GM18499 (cell line): ENCODE data around the gene NLE1.
"Not testable (repeated sequence)": the region's sequence is repeated elsewhere in the genome, so short reads cannot be mapped to it uniquely, and the experiment has no call there.

ENCODE experiments used
- ATAC-seq: cut with Tn5 transposase; IDR thresholded peaks from one replicate; pipeline ENCODE4 v1.9.1; 2021; ENCODE audit warnings: moderate number of reproducible peaks; ENCODE audit not compliant: insufficient read depth, unreplicated experiment

NLE1 gene

DNA sequence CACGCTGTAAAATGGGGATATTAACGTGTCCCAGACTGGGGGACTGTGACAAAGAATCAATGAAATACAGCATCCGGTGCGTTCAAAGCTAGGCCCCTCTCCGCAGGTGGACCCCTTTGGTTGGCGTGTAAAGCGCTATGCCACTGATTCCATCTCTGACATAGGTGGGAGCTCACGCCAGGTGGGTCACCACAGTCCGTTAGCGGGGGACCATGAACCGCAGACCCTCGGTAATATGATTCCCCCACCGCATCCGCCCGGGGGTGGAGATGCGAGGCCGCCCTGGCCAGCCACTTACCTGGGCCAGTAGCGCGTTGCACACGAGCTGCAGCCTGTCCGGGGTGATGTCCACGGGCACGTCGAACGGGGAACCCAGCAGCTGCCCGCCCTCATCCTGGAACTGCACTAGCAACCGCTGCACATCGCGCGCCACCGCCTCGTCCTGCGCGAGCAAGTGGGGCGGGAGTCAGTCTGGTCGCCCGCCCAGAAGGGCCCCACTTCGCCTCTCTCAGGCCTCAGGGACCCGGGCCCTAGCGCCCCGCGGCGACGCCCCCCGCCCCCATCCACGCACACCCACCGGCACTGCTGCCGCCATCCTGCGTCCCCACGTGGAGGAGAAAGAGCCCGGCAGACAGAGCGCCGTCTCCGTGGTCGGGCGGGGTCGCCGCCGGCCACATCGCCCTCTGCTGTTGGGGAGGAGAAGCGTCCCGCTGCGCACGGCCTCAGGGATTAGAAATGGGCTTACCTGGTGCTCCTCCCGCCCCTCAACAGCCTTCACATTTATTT lies at the start of gene NLE1:
Gene NLE1 (minus strand): TSS at position 623 of the 786 bp plus-strand sequence. CDS start 28 bp downstream, at position 595.
- no peak for ATAC-seq

DNA sequence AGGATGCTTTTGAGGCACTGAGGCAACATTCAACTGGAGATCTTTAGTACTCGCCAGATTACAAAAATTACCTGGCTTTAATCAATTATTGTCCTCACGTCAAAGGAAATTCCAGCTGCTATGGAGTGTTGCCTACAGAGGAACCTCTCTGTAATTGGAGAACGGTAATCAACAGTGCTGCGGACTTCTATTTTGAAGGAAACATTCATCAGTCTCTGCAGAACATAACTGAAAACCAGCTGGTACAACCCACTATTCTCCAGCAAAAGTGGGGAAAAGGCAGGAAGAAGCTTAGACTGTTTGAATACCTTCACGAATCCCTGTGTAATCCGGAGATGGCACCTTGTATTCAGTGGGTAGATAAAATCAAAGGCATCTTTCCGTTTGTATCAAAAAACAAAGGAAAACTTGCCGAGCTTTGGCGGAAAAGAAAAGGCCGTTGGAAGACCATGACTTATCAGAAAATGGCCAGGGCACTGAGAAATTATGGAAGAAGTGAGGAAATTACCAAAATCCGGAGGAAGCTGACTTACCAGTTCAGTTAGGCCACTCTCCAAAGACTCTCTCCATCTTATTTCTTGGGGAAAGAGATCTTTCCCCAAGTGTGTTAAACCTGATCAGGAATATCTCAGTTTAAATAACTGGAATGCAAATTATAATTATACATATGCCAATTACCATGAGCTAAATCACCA lies 49.0 kb upstream of the NLE1 start:
- no peak for ATAC-seq

DNA sequence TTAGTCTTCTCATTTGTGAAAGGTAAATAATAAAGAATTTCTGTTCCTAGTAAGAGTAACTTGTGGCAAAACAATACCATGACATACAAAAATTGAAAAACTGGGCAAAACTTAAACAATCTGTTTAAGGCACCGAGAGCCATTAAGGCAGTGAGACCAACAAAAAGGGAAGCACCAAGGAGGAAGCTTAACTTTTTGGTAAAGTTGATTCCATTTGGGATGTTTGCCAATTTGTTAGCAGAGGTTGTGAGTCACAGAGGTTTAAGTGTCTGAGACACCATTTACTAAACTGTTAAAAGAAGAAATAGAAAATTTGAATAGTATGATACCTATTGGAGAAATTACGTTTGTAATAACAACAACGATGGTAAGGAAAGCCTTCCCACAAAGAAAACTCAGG lies 47.2 kb upstream of the NLE1 start:
- no peak for ATAC-seq

DNA sequence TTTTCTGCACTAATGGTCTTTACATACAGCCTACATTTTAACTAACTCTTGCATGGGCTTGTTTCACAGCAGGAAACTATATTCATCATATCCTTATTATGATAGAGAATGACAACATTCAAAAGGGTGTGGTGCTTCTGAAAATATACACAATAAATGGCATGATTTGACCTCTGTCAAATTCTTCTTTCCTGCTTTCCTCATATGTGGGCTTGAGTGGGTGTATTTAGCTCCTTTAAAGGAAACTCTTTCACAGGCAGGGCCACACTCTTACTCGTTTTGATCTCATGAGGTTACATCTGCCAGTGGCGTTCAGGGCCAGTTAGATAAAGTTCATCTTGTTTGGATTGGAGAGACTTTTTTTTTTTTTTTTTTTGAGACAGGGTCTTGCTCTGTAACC lies 46.0 kb upstream of the NLE1 start:
- ATAC-seq: no peak

DNA sequence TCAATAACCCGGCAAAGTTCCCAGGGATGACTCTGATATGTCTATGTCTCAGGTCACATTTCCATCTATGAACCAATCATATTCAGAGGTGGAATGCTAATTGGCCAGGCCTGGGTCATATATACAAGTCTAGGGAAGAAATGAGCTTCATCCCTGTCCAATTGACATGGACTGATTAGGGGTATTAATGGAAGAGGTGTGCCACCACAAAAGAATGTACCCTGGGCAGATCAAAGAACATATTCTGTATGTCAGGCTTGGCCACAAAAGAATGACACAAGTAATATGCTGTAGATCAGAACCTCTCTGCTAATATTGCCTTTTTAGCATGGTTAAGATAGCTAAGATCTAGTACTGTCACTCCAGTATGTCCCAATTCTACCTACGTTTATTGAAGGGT lies 45.4 kb upstream of the NLE1 start:
- no peak for ATAC-seq

DNA sequence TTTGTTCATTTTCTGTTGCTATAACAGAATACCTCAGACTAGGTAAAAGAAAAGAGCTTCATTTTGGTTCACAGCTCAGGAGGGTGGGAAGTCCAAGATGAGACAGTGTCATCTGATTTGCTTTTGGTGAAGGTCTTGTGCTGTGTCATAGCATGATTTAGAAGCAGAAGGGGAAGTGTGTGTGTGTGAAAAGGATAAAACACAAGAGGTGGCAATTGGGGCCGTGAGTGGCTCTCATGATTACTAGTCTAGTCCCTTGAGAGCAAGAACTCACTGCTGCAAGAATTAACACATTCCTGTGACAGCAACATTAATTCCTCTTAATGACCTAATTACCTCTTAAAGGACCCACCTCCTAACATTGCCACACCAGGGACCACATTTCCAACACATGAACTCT lies 43.7 kb upstream of the NLE1 start:
- no peak for ATAC-seq

DNA sequence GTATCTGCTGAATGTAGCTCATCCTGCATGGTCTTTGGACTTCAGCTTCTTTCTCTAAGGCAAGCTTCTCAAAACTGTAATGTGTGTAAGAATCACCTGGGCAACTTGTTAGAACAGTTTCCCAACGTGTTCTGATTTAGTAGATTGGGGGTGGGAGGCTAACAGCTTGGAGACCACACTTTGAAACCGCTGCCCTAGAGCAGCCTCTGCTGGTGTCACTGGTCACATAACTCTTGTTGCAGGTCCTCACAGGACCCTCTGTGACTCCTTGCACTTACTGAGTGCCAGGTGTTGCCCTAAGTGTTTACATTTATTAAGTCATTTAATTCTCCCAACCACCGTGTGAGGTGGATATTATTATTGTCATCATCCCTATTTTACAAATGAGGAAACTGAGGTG lies 42.2 kb upstream of the NLE1 start:
- ATAC-seq: no peak

DNA sequence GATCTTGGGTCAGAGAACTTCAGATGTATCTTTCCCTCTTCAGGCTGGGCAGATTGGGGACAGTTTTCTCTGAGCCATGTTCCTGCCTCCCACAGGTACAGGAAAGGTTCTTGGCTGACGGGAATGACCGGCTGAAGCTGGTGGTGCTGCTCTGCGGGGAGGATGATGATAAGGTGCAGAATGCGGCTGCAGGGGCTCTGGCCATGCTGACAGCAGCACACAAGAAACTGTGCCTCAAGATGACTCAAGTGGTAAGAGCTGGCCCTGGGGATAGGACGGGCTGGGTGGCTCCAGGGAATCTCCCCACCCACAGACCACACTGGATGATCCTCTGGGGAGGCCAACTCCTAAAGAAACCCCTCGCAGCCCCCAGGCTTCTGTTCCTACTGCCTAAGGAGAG lies 41.2 kb upstream of the NLE1 start:
- no peak for ATAC-seq

DNA sequence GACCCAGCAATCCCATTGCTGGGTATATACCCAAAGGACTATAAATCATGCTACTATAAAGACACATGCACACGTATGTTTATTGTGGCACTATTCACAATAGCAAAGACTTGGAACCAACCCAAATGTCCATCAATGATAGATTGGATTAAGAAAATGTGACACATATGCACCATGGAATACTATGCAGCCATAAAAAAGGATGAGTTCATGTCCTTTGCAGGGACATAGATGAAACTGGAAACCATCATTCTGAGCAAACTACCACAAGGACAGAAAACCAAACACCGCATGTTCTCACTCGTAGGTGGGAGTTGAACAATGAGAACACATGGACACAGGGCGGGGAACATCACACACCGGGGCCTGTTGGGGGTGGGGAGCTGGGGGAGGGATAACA lies 37.3 kb upstream of the NLE1 start:
- not testable (repeated sequence) for ATAC-seq

DNA sequence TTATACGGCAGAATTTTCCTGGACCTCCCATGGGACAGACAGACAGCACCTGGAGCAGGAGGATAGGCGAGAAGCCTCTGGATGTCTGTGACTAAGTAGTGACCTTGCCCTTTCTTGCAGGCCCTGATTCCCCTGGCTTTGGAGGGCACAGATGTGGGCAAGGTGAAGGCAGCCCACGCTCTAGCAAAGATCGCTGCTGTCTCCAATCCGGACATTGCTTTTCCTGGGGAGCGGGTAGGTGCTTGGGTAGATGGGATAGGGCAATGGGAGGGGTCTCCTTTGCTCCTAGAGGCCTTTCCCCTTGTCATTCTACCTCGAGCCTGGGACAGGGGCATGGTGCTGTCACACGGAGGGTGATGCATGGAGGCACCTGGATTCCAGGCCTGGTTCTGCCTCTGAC lies 34.8 kb upstream of the NLE1 start:
- ATAC-seq: no peak

DNA sequence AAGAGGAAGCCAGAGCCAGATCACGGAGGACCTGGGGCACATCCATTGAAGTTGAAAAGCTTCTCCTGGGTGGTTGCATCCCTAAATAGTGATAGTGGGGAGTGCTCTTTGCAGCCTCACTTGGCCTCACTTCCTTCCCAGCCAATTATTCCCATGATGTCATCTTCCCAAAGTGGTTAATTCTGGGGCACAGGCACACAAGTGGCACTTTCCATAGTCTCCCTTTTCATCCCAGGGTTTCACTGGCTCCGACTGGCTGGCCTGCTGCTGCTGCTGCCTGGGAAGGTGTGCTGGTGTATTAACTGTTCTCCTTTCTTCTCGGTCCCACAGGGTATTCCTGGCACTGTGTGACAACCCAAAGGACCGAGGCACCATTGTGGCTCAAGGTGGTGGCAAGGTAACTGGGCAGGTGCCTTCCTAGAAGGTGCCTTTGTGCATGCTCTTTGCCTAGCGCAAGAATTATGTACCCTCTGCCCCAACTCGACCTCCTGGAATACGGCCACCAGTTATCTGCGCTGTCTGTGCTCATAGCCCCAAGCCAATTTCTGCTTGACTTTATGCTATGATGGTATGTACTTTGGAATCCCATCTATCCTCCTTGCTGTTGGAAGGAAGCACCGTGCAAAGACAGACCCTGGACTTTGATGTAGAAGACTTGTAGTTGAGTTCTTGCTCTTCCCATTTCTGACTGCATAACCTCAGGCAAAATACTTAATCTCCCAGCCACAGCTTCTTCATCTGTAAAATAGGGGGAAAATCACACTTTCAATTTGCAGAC lies 33.7 kb upstream of the NLE1 start:
- ATAC-seq: no peak

DNA sequence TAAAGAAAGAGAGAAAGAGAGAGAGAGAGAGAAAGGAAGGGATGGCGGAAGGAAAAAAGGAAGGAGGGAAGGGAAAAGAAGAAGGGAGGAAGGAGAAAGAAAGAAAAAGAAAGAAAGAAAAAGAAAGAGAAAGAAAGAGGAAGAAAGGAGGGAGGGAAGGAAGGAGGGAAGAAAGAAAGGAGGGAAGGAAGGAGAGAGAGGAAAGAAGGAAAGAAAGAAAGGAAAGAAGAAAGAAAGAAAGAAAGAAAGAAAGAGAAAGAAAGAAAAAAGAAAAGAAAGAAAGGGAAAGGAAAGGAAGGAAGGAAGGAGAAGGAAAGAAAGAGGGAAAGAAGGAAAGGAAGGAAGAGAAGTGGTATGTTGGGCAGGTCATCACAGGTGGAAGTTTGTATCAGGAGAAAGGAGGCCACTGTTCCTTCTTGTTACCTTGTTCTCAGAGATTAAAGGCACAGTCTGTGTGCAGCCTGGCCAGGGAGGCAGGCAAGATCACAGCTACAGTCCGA lies 32.8 kb upstream of the NLE1 start:
- ATAC-seq: no peak

DNA sequence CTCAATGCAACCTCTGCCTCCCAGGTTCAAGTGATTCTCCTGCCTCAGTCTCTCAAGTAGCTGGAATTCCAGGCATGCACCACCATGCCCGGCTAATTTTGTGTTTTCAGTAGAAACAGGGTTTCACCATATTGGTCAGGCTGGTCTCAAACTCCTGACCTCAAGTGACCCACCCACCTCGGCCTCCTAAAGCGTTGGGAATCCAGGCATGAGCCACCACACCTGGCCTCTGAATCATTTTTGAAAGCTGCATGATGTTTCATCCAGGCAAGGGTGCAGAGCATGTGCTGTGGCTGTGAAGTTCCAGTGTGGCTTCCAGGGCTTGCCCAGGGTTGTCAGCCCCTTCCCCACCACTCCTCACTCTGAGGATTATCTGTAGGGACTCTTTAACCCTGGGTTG lies 30.2 kb upstream of the NLE1 start:
- ATAC-seq: not testable (repeated sequence)

DNA sequence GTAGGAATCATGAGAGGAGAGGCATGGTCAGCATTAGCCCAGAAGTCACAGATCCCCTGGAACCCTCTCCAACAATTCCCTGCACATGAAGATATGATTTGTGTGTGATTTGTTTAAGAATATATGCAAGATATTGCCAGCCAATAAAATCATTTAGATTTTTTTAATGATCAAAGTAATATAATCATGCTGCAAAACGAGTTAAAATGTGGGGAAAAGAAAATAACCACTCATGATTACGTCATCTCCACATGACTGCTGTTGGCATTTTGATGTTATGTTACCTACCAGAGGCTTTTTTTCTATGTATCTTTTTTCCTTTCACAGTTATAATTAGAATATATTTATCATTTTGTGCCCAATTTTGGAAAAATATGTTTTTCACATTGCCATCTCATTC lies 29.7 kb upstream of the NLE1 start:
- ATAC-seq: no peak

DNA sequence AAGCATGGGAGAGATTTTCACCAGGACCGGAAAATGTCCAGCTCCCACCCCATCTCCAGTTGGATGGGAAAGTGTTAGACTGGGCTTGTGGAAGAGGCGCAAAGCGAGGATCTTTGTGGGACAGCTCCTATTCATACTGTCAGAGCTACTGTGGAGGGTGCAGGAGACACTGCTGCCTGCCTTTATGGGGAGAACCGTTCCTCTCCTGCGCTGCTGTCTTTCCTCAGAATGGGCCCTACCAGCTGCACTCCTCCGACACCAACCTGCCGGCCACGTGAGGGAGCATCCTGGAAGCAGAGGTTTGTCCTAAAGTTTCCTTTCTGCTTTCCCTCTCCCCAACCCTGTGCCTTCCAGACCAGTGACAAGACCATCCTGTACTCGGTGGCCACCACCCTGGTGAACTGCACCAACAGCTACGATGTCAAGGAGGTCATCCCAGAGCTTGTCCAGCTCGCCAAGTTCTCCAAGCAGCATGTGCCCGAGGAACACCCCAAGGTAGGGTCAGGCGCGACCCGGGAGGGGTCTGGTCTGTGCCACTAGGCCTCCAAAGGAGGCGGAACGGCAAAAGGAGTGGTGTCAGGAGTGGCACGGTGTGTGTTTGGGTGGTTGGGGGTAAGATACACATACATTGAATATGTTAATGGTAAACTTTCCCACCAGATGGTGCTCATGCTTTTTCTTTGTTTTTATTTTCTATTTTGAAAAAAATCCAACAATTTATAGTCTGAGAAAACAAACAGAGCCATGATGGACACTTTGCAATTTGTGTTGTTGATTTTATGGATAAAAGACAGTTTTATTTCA lies 29.1 kb upstream of the NLE1 start:
- no peak for ATAC-seq

DNA sequence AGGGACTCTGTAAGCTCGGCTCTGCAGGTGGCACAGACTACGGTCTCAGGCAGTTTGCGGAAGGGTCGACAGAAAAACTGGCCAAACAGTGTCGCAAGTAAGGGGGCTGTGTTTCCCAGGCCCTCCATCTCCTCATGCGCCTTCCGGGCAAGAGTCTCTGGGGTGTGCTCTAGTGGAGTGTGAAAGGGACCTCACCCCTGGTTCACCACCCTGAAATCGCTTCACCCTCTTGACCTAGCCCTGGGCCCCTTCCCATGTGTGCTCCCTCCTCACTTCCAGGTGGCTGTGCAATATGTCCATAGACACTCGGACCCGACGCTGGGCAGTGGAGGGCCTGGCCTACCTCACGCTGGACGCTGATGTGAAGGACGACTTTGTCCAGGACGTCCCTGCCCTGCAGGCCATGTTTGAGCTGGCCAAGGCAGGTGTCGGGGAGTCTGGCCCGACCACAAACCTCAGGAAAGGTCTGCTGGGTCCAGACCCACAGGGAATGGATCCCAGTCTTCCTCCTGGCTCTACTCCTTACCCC lies 27.8 kb upstream of the NLE1 start:
- no peak for ATAC-seq

DNA sequence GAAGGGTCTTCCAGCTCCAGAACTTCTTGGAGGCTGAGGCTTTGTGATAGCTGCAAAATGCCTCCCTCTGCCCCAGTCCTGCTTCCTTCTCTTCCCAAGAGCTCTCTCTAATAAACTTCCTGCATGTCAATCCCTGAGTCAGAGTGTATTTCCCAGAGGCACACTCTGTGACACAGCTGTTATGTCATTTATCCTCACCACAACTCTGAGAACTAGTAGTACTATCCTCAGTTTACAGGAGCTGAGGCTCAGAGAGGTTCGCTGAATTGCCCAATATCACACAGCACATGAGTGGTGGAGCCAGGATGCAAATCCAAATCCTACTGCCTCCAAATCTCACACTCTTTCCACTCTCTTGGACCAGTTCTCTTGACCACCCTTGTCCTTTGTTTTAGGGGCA lies 25.6 kb upstream of the NLE1 start:
- ATAC-seq: no peak

DNA sequence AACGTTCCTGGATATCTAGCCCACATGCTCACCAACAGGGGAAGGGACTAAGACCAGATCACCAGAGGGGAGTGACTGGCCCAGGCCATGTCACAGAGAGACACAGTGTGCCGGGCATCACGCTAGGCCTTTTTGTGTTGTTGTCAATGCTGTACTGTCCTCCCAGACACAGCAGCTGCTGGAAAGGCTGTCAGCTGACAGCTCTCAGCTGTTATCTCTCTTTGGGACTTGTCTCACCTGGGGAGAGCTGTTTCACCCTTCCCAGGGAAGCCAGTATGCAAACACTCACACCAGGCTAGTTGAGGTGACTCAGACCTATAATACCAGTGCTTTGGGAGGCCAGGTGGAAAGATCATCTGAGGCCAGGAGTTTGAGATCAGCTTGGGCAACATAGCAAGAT lies 24.9 kb upstream of the NLE1 start:
- no peak for ATAC-seq

DNA sequence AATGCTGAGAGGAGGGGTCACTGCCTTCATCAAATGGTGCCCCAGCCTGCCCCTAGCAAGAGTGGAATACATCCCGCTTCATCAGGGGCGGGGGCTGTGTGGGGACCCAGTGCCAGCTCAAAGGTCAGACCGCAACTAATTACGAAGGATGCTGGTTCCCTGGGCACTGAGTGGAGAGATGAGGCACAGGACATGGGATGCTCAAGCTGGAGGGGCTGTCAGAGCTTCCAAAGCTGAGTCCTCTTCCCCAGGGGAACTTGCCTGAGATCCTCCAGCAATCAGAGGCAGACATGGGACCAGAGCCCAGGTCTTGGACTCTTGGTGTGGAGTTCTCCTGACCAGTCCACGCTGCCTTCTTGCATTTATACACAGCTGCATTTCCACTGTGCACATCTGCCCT lies 24.4 kb upstream of the NLE1 start:
- ATAC-seq: no peak

DNA sequence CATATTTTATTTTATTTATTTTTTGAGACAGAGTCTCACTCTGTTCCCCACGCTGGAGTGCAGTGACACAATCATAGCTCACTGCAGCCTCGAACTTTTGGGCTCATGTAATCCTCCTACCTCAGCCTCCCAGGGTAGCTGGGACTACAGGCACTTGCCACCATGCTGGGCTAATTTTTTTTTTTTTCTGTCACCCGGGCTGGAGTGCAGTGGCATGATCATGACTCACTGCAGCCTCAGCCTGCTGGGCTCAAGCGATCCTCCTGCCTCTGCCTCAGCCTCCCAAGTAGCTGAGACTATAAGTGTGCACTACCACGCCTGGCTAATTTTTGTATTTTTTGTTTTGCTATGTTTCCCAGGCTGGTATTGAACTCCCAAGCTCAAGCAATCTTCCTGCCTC lies 22.6 kb upstream of the NLE1 start:
- ATAC-seq: no peak
